NCI-H2171 (cell line): Measurements from ENCODE around the gene SLC25A21.
"Not testable (repeated sequence)": the region's sequence is repeated elsewhere in the genome, so short reads cannot be mapped to it uniquely, and the experiment has no call there.

Experiments
- DNase-seq: peaks from one replicate; lab custom pipeline; 2025; lab: John Stamatoyannopoulos, UW

Gene SLC25A21

DNA sequence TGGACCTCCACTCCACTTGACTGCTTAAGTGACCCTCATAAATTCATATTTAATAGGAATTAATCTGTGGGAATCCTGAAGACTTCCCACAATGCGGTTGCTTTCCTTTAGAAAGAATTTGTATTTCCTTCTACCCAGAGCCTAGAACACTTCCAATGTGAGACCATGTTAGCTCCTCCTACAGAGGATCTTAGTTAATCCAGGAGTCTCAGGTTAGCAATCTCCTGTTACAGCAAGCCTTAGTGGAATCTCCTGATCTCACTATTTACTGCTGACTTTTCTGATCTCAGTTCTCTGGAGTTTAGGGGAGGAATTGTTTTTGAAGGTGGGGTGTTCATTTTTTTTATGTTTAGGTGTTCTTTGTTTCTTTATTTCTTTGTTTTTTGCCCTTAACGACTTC, 186.0 kb downstream of the SLC25A21 start:
- no peak for DNase-seq

DNA sequence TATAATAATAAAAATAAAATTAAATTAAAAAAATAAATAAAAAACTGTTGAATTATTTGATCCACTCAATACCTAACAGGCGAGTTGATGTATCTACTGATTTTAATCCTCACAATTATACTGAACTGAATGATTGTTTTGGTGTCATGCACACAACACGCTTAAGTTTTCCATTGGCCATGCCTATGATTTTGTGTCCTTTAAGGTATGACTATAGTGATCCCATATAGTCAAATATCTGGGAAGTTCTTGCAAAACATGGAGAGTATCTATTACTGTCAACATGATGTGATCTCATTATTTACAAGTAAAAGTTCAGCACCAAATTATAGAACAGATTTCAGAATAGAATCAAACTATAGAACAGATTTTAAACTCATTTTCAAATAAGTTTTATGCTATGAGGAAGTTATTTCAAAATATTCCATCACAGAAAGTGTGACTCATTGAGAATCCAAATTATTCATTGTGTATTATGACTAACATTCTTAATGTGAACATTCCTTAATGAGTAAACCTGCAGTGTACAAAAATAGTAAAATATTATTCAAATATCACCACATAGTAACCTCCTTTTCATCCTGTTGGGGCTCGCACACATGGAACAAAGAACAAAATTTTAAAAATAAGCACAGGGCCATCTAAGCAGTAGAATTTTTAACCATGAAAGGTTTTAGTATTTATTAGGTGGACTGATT, 190.4 kb downstream of the SLC25A21 start:
- DNase-seq, result no peak

GRCh38 chr14:36980413-36980812, 192.0 kb downstream of the SLC25A21 start:
- DNase-seq, result not testable (repeated sequence)

DNA sequence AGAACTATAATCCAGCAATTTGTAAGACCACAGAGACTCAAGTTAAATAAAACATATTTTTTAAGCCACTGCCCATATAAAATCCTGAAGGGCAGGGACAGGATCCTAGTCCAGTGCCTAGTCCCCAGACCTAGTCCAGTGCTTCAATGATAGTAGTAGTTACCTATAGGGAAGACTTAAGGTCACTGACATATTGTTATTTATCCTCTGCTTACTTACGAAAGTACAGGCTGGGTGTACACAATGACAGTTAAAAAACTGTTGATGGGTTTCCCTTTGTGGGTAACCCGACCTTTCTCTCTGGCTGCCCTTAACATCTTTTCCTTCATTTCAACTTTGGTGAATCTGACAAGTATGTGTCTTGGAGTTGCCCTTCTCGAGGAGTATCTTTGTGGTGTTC, 192.5 kb downstream of the SLC25A21 start:
- DNase-seq, result no peak

GRCh38 chr14:36976571-36977023, 195.8 kb downstream of the SLC25A21 start:
- no peak for DNase-seq

DNA sequence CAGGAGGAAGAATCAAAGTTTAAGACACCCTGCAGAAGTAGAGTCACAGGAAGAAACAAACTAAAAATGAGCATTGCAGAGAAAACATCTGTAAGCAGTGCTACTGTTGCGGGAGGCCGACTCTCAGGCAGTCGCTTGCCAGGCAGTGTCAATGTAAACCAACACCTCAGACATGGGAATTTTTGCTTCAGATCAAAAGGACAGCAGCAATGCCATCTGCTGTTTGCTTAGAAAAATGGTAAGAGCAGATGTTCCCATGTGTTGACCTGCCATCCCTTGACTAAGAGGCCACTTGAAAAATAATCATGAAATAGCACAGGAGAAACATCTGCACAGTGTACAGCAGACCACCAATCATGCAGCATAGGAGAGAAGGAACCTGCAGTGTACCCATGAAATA, 196.6 kb downstream of the SLC25A21 start:
- peak; percentile 65 for DNase-seq

- no peak for DNase-seq
Observed at GRCh38 chr14:36974985-36975384, 197.4 kb downstream of the SLC25A21 start.

GRCh38 chr14:36973806-36974442, 198.5 kb downstream of the SLC25A21 start:
- no peak for DNase-seq

DNA sequence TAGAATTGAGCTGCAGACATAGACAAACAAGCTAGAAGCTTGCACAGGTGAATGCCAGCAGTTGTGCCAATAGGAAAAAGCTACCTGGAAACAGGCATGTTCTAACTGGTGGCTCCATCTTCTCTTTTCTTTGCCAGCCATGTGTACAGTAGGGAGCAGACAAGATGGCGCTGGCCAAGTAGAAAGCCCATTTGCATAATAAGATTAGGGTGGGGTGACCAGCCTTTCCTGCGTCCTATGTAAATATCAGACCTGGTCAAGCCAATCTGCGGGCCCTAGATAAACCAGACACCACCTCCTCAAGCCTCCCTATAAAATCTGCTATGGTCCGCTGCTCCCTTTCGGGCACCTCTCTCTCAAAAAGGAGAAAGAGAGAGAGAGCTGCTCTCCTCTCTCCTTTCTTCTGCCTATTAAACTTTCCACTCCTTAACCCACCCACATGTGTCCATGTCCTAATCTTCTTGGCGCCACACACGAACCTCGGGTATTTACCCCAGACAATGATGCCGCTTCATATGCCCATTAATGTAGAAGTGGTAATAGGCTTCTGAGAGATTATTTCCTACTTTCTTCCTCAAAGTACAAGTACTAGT, 201.0 kb downstream of the SLC25A21 start:
- no peak for DNase-seq

- no peak for DNase-seq
Observed at GRCh38 chr14:36967892-36968555, 204.4 kb downstream of the SLC25A21 start.

DNA sequence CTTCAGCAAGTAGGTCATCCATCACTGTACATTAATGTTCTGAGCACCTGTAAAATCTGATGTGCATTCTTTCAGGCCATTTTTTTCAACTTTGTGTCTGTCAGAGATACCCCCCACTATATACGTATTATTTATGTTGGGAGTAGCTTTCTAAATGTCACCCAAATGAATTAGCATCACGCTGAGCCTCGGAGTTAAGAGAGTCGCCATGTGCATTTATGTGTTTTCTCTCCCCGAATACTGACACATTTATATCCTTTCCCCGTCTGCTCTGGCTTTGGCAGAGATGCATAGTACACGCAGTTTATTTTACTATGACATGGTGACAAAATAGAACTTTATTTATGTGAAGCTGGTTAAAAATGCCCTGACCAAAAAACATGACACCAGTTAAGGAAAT, 216.4 kb downstream of the SLC25A21 start:
- no peak for DNase-seq

DNA sequence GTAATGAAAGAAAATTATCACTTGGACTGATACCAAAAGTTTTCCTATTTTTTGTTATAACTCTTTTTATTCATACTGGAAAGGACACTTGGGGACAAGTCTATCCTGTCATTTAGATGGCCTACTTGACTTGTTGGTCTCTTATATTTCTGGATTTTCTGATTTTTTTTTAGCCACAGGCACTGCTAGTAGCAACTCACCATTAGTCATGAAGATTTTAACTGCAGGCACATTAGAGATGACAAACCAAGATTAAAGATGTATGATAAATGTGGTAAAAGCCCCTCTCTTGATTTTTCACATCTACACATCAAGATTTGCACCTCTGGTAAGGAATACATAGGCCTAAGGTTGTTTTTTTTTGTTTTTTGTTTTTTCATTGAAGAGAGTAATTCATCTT, 217.0 kb downstream of the SLC25A21 start:
- DNase-seq, result no peak

DNA sequence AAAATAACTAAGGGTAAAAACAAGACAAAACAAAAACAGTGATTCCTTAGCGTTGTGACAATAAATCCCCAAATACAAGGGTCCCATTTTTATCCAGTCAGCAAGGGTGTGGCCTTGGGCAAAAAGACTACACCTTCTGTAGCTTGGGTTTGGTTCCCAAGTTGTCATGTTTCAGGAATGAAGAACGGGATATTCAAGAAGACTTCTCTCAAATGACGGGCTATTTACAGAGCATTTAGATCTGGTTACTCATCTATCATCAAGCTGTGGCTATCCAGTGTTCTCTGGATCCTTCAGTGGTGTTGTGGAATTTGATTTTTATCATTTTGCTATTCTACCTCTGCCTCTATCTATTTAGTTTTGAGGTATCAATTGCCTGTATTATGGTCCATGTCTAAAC, 219.7 kb downstream of the SLC25A21 start:
- no peak for DNase-seq

DNA sequence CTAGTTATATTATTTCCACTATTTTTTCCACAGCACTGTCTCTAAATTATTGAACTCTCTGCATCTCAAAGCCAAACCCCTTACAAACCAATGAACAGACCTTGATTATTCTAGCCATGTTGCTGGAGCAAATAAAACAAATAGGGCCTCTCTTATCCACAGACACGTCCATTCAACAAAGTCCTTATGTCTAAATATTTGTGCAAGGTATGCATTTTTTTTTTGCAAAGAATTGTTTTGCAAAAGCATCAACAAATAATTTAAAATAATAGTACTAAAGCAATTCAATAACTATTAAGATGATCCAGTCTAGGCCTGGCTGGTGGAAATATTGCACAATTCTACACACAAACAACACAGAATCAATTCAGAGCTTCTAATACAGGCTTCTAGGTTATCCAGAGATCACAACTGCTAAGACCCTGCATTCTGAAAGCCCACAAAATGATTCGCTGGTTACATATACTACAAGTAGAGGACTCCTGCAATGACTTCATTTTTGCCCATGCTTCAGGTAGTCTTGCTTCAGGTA, 221.0 kb downstream of the SLC25A21 start:
- no peak for DNase-seq

GRCh38 chr14:36950812-36951211, 221.6 kb downstream of the SLC25A21 start:
- DNase-seq, result no peak

- DNase-seq, result no peak
Observed at GRCh38 chr14:36949371-36949770, 223.0 kb downstream of the SLC25A21 start.

DNA sequence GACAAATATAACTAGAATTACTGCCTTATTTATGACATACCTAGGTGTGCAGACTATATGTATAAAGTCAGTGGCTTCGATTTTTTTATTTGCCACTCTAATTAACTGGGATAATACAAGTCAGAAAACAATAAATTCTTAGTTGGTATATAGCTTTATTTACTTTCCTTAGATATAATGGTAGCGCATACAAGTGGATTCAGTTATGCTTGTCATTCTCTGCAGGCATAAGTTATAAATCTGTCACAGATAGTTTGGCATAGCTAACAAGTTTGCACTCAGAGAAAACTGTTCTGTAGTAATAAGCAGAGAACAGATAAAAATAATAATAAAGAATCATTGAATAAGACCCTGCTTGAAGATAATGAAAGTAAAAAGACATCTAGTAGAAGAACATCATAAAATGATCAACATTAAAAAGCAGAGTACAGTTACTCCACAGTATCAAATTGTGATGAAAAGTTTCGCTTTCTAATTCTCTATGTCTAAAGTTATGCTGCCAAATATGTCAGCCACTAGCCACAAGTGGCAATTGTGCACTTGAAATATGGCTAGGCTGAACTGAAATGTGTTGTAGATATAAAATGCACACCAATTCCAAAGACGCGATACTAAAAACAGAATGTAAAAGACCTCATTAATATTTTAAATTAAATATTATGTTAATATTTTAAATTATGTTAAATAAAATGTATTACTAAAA, 224.1 kb downstream of the SLC25A21 start:
- DNase-seq, result no peak

- DNase-seq, result no peak
Observed at GRCh38 chr14:36947362-36947761, 225.0 kb downstream of the SLC25A21 start.

GRCh38 chr14:36946872-36947271, 225.5 kb downstream of the SLC25A21 start:
- no peak for DNase-seq

GRCh38 chr14:36944307-36945010, 227.9 kb downstream of the SLC25A21 start:
- DNase-seq, result no peak

DNA sequence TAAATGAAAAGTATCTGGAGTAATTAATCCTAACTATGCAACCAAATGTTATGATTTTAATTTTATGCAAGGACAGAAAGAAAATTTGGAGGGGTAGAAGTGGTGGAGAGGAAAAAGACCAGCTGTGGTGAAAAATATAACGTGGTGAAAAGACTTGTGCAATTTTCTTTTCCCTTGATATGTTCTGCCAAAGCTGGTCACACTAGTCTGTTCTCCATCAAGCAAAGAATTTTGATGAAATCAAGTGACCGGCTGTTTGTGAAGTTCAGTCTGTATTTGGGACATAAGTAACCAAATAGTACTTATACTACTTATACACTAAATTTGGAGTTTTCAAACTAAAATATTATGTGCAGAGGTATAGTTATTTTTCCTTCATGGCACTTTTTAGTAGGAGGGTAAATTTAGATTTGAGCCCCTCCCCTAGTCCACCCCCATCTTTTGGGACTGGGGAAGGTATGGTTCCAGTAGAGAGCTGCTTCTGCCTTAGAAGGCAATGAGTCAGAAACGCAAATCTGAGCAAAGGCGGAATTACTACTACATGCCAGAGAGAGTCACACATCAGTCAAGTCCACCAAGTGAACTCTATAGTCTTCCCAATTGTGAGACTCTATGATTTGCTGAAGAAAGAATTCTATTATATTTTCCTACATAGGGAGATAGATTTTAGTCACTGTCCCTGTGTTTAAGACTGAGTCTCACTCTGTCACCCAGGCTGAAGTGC, 229.7 kb downstream of the SLC25A21 start:
- DNase-seq, result no peak
